Thyroid gland (tissue), 4 donors: ENCODE results near the gene NIPSNAP2. TPM values are rescaled to one million over a fixed set of nuclear protein-coding genes. Genes with fewer than 3 reads are reported as not detected.

ENCODE experiments used
- DNase-seq, 2 donors: peaks; one replicate each; pipeline ENCODE4 v3.0.0-alpha.2; 2019
- H3K27ac ChIP-seq, 3 donors: fragments of 200-600 bp; sonication (generic); 1 replicate in 2 of 3; 2 replicates in 1 of 3; pipeline ENCODE4 v1.5.1; 2016 to 2019; ENCODE audit warnings: mild to moderate bottlenecking in 1 of 3, moderate library complexity in 1 of 3
- H3K27me3 ChIP-seq: fragments of 200-600 bp; sonication (generic); one replicate; pipeline ENCODE4 v1.5.1; 2019
- H3K36me3 ChIP-seq, 2 donors: fragments of 200-600 bp; sonication (generic); one replicate each; pipeline ENCODE4 v1.5.1; 2016 to 2019
- H3K4me1 ChIP-seq, 2 donors: fragments of 200-600 bp; sonication (generic); one replicate each; pipeline ENCODE4 v1.5.1; 2017 to 2019
- H3K4me3 ChIP-seq, 3 donors: fragments of 200-600 bp; sonication (generic); replicated peaks in 1 of 3; 1 replicate in 2 of 3; 2 replicates in 1 of 3; pipeline ENCODE4 v1.5.1; 2016; ENCODE audit warnings: mild to moderate bottlenecking in 1 of 3
- H3K9me3 ChIP-seq: fragments of 200-600 bp; sonication (generic); one replicate; pipeline ENCODE4 v1.5.1; 2017
- POLR2A ChIP-seq, 2 donors: fragments of 450-650 bp; IDR thresholded peaks; one replicate each; pipeline ENCODE4 v1.6.1; 2017; ENCODE audit warnings: antibody characterized with exemption in 2 of 2, mild to moderate bottlenecking in 2 of 2, moderate library complexity in 1 of 2
- WGBS, 2 donors: methylation state at CpG; one replicate each; pipeline ENCODE4 v1.1.5; 2017; 5-methylcytosine and 5-hydroxymethylcytosine counted together
- intact Hi-C: fragments of 100-400 bp; cut with DNase I; formaldehyde crosslinking; loops from one replicate; pipeline ENCODE4 v1.15.1; 2023
- total RNA-seq, 4 donors: library from RNA; depleted of rRNA; stranded (reverse); fragments of >200 nt; gene quantifications; one replicate each; pipeline ENCODE4 v1.2.3, GENCODE V29; 2016
- TF ChIP-seq, protein P1 (sequence below), 6 experiments: fragments of 200-600 bp in 3 of 6; fragments of 450-650 bp in 3 of 6; sonication (generic) in 3 of 6; IDR thresholded peaks; one replicate each; pipeline ENCODE4 v1.5.1; 2016 to 2019; ENCODE audit warnings: antibody characterized with exemption in 6 of 6, mild to moderate bottlenecking in 2 of 6, inconsistent platforms in 1 of 6, moderate library complexity in 1 of 6

The NIPSNAP2 gene
- total RNA-seq, 4 donors from 2014 or later, result 142 to 203 (median 175) TPM

DNA sequence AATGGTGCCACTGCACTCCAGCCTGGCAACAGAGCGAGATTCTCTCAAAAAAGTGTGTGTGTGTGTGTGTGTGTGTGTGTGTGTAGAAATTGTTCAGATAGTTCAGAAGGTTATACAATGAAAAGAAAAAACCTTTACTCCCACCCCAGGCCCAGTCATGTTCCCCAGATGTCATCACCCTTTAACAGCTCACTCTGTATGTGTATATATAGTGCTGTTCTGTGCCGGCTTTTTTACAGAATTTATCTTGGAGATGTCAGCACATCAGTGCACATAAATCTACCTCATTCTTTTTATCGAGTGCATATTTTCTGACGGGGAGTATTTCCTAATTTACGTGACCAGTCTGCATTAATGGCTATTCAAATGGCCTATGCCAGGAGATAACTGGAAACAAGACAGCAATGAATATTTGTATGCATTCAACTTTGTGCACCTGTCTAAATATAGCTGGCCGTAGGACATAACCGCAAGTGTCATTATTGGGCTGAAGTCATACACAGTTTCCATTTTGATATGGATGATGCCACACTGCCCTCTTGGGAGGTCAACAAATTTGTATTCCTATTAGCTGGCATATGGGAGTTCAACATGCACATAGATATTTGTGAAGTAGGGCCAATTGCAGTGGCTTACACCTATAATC is 11.7 kb downstream of the NIPSNAP2 start:
- no peak for DNase-seq
- H3K4me1 ChIP-seq, result peaks cover 12 to 20% of the 10 kb centered on the region in 2 donors
- H3K27ac ChIP-seq, result no peak overlapping the region
- no peak for TF ChIP-seq POLR2A (IDR thresholded peaks at IDR 0.05)
- H3K9me3 ChIP-seq, result no peaks in the 10 kb centered on the region
- H3K27me3 ChIP-seq, result no peaks in the 10 kb centered on the region
- H3K36me3 ChIP-seq, result peaks cover 23 to 26% of the 10 kb centered on the region in 2 donors
- H3K4me3 ChIP-seq, result no peak overlapping the region
- WGBS, 2 donors, result 91 to 92% methylated on average over 7 of the region's 7 CpGs
- intact Hi-C loops, result loop anchor here (10.0 kb wide), 2 partner anchors 79 to 331 kb away; partner anchors contain the start of genes CCT6A and PSPH

- 30 to 36% methylated on average over 4 of the region's 4 CpGs for WGBS, 2 donors
- Histone ChIP-seq H3K27ac (peak overlapping the region in 1 of 3 donors; percentile 2), H3K36me3 (peaks cover 39 to 42% of the 10 kb centered on the region in 2 donors), H3K4me1 (peaks cover 10 to 15% of the 10 kb centered on the region in 2 donors), H3K4me3 (no peak overlapping the region), H3K9me3 (no peaks in the 10 kb centered on the region), H3K27me3 (no peaks in the 10 kb centered on the region)
- peak; percentile 47 to 52 for DNase-seq
- intact Hi-C loops, result loop anchor here (10.0 kb wide), 2 partner anchors 77 to 333 kb away; partner anchors contain the start of genes CCT6A and PSPH
- TF ChIP-seq POLR2A (IDR thresholded peaks at IDR 0.05), result no peak
- TF ChIP-seq, protein P1, sequence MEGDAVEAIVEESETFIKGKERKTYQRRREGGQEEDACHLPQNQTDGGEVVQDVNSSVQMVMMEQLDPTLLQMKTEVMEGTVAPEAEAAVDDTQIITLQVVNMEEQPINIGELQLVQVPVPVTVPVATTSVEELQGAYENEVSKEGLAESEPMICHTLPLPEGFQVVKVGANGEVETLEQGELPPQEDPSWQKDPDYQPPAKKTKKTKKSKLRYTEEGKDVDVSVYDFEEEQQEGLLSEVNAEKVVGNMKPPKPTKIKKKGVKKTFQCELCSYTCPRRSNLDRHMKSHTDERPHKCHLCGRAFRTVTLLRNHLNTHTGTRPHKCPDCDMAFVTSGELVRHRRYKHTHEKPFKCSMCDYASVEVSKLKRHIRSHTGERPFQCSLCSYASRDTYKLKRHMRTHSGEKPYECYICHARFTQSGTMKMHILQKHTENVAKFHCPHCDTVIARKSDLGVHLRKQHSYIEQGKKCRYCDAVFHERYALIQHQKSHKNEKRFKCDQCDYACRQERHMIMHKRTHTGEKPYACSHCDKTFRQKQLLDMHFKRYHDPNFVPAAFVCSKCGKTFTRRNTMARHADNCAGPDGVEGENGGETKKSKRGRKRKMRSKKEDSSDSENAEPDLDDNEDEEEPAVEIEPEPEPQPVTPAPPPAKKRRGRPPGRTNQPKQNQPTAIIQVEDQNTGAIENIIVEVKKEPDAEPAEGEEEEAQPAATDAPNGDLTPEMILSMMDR (IDR thresholded peaks at IDR 0.05), result no peak
Measured at GRCh38 chr7:55977831-55978230, 13.4 kb downstream of the NIPSNAP2 start.

GRCh38 chr7:55980266-55980665 is 15.9 kb downstream of the NIPSNAP2 start:
- Histone ChIP-seq H3K9me3 (no peaks in the 10 kb centered on the region), H3K4me1 (peaks cover 10 to 15% of the 10 kb centered on the region in 2 donors), H3K36me3 (peaks cover 61% of the 10 kb centered on the region in 2 donors), H3K4me3 (no peak overlapping the region), H3K27ac (no peak overlapping the region), H3K27me3 (no peaks in the 10 kb centered on the region)
- intact Hi-C loops, result no loop called here
- 94% methylated on average over 3 of the region's 3 CpGs for WGBS, 2 donors
- DNase-seq, result no peak
- no peak for TF ChIP-seq POLR2A (IDR thresholded peaks at IDR 0.05)
- TF ChIP-seq, protein P1 (IDR thresholded peaks at IDR 0.05), result no peak

DNA sequence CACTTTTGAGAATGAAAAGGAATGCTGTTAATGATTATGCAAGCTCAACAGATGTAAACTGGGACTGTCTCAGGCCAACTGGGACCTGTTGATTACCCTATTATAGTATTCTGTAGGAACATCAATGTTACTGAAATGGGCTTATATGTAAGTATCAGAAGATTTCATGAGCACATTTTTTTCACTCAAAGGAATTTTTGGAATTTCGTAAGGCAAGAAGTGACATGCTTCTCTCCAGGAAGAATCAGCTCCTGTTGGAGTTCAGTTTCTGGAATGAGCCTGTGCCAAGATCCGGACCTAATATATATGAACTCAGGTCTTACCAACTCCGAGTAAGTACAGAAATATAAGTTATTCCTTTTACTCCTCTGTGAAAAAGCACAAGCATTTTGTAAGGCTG is 19.2 kb downstream of the NIPSNAP2 start:
- WGBS, 2 donors, result 93 to 96% methylated on average over 3 of the region's 3 CpGs
- peaks cover 59 to 78% of the 10 kb centered on the region in 2 donors for H3K36me3 ChIP-seq

DNA sequence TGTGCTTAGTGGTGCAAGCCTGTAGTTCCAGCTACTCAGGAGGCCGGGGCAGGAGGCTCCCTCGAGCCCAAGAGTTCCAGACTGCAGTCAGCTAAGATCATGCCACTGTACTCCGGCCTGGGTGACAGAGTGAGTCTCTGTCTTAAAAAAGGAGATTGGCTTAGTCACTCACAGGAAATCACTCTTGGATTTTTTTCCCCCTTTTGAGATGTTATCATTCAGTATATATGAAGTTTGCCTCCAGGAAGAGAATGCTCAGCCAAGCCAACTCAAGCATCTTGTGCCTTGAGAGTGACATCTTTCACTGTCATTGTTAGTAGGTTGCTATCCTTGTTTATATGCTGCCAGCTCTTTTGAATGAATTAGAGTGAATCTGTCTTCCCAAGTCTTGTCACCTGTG is 28.0 kb downstream of the NIPSNAP2 start:
- Histone ChIP-seq H3K9me3 (no peaks in the 10 kb centered on the region), H3K27ac (no peak overlapping the region), H3K4me1 (no peaks in the 10 kb centered on the region), H3K36me3 (peaks cover 31 to 54% of the 10 kb centered on the region in 2 donors), H3K27me3 (no peaks in the 10 kb centered on the region), H3K4me3 (no peak overlapping the region)
- TF ChIP-seq, protein P1 (IDR thresholded peaks at IDR 0.05), result no peak
- TF ChIP-seq POLR2A (IDR thresholded peaks at IDR 0.05), result no peak
- intact Hi-C loops, result no loop called here
- no peak for DNase-seq
- 70 to 80% methylated on average over 3 of the region's 3 CpGs for WGBS, 2 donors

More for the DNA sequence above, 19.2 kb downstream of the NIPSNAP2 start:
- Histone ChIP-seq H3K27ac (no peak overlapping the region), H3K4me1 (no peaks in the 10 kb centered on the region), H3K27me3 (no peaks in the 10 kb centered on the region), H3K9me3 (no peaks in the 10 kb centered on the region), H3K4me3 (no peak overlapping the region)
- no peak for TF ChIP-seq POLR2A (IDR thresholded peaks at IDR 0.05)
- TF ChIP-seq, protein P1 (IDR thresholded peaks at IDR 0.05), result no peak
- DNase-seq, result no peak
- intact Hi-C loops, result no loop called here
